Measurements from ENCODE around the gene ENPEP.

ENPEP gene

DNA sequence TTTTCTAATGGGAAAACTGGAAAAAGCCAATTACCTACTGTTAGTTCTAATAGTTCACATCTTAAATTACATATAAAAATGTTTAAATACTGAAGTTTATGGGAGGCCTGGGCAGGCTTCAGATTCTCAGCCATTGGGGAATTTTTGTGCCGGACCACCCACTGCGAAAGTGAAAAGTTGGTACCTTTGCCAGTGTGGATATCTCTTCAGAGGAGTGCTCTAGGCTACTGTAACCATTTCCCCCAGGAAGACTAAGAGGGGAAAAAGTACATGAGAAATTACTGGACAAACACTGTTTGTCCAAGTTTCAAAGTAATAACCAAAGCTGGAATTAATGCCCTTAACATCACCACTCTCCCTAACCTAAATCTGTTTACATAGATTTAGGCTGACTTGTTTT lies 126.1 kb downstream of the ENPEP start:
- DNase-seq (ENCODE audit: low read depth): no peak

- no peak for DNase-seq (ENCODE audit: low read depth)
Measured at GRCh38 chr4:110605077-110605476, 129.1 kb downstream of the ENPEP start.

DNA sequence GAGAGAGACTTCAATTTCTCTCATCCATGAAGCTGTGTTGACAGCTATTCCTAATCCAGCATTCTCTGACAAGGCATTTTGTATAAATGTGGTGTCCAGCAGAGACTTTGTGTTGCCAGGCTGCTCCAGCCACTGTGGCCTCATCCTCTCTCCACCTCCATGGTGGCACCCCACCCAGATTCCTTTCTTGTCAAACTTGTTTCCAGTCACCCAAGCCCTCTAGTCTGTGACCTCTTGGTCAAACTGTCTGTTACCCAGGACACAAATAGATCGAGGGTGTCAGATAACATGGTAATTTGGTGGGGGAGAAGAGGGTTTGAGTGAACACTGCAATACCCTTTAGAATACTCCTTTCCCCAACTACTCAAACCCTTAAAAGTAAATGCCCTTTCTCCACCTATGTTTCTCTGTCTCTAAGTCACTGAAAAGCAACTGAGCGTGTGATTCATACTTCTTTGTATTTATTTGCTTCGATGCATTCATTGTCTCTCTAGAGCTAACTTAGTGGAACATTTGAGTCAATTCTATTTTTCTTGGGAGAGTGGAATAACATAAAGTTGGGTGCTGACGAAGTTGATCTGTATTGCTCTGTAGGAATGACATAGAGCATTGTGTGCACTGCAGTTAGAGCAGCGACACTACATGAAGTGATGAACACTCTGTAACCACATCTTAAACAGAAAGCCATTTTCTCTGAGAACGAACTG lies 133.2 kb downstream of the ENPEP start:
- no peak for DNase-seq (ENCODE audit: low read depth)

GRCh38 chr4:110610620-110610939 lies 134.6 kb downstream of the ENPEP start:
- no peak for DNase-seq (ENCODE audit: low read depth)

GRCh38 chr4:110610940-110611831 lies 135.2 kb downstream of the ENPEP start:
- no peak for DNase-seq (ENCODE audit: low read depth)

DNA sequence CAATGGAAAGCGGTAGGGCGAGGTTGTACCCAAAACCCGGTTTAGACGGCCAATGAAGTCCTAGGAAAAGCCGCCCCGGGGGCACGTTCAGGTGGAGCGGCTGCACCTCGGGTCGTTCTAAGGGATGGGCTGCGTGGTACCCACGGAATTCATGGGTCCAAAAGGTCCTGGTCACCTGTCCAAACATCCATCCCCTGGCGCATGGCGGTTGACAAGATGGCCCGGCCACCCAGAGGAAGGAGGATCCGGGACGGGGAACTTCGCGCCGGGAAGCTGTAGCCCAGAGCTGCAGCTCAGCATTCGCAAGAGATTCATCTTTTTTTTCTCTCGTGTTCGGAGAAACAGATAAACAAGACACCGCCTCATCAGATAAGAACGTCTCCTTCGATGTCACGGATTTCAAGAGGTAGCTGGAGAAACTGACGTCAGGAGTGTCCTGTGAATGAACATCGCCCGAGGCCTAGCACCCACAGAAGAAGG lies 136.1 kb downstream of the ENPEP start:
- no peak for DNase-seq (ENCODE audit: low read depth)

GRCh38 chr4:110612631-110613269 lies 136.8 kb downstream of the ENPEP start:
- no peak for DNase-seq (ENCODE audit: low read depth)

DNA sequence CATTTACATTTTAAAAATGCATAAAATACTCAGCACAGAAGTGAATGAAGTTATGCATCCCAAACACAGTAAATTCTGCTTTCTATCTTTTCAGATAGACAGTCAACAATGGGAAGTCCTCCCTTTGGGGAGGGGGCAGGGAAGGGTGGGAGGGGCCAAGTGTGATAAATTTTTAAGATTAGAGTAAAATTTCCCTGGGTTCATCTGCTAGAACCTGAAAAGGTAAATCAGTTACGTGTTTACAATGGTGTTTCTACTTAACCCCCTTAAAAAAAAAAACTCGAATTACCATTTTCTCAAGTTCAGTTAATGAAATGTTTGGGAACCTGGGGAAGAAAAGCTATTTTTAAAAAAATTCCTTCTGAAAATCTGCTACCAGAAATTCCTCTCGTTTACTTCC lies 137.8 kb downstream of the ENPEP start:
- no peak for DNase-seq (ENCODE audit: low read depth)

GRCh38 chr4:110614173-110614963 lies 138.4 kb downstream of the ENPEP start:
- DNase-seq (ENCODE audit: low read depth): no peak
